Parathyroid adenoma (tissue), 2 donors: ENCODE measurements around the gene IRGQ.

ENCODE experiments used
- H2AFZ ChIP-seq: fragments of 300-600 bp; sonication (generic); one replicate; pipeline ENCODE4 v1.7.0; 2017; ENCODE audit warnings: antibody characterized with exemption, mild to moderate bottlenecking
- H3K27ac ChIP-seq: fragments of 300-600 bp; sonication (generic); one replicate; pipeline ENCODE4 v1.7.0; 2017
- H3K27me3 ChIP-seq: fragments of 300-600 bp; sonication (generic); one replicate; pipeline ENCODE4 v1.7.0; 2017; ENCODE audit warnings: low read length; ENCODE audit not compliant: control insufficient read depth, insufficient read depth
- H3K36me3 ChIP-seq: fragments of 300-600 bp; sonication (generic); one replicate; pipeline ENCODE4 v1.7.0; 2017; ENCODE audit warnings: low read length; ENCODE audit not compliant: control insufficient read depth, insufficient read depth
- H3K4me1 ChIP-seq: fragments of 300-600 bp; sonication (generic); one replicate; pipeline ENCODE4 v1.7.0; 2017; ENCODE audit warnings: control low read depth
- H3K4me2 ChIP-seq: fragments of 300-600 bp; sonication (generic); one replicate; pipeline ENCODE4 v1.7.0; 2017; ENCODE audit warnings: low read length
- H3K4me3 ChIP-seq: fragments of 300-600 bp; sonication (generic); one replicate; pipeline ENCODE4 v1.7.0; 2017; ENCODE audit warnings: low read depth, low read length
- H3K79me2 ChIP-seq: fragments of 300-600 bp; sonication (generic); one replicate; pipeline ENCODE4 v1.7.0; 2017; ENCODE audit warnings: control low read depth
- H3K9ac ChIP-seq: fragments of 300-600 bp; sonication (generic); one replicate; pipeline ENCODE4 v1.7.0; 2017; ENCODE audit warnings: mild to moderate bottlenecking
- H3K9me3 ChIP-seq: fragments of 300-600 bp; sonication (generic); one replicate; pipeline ENCODE4 v1.7.0; 2017; ENCODE audit warnings: low read length; ENCODE audit not compliant: control insufficient read depth
- CTCF ChIP-seq: fragments of 300-600 bp; sonication (generic); IDR thresholded peaks from one replicate; pipeline ENCODE4 v1.7.0; 2017; ENCODE audit warnings: antibody characterized with exemption, mild to moderate bottlenecking
- donor health status: primary hyperparathyroidism.

IRGQ gene

GRCh38 chr19:43575156-43575950 is 20.6 kb downstream of the IRGQ start, which contains the start of the genes PINLYP and XRCC1:
Gene PINLYP, plus strand, starts transcription at chr19:43575801. Its CDS starts 1,391 bp downstream, at chr19:43577192.
Gene XRCC1, minus strand, starts transcription at chr19:43575527. Its CDS starts 69 bp downstream, at chr19:43575458.
- Histone ChIP-seq H3K79me2 (peaks cover 11% of the 10 kb centered on the region), H3K27ac (peak within 1 kb of the TSS; percentile 69), H3K4me3 (peak within 1 kb of the TSS; percentile 90), H3K4me1 (no peaks in the 10 kb centered on the region), H3K4me2 (peak within 1 kb of the TSS; percentile 97), H3K9ac (peak within 1 kb of the TSS; percentile 87), H2AFZ (peak within 1 kb of the TSS; percentile 85), H3K27me3 (no peaks in the 10 kb centered on the region), H3K9me3 (no peaks in the 10 kb centered on the region), H3K36me3 (no peaks in the 10 kb centered on the region)
- no peak for TF ChIP-seq CTCF

- H3K4me2 ChIP-seq = peak overlapping the region; percentile 97
- peak overlapping the region; percentile 87 for H3K9ac ChIP-seq
- TF ChIP-seq CTCF = no peak
- no peaks in the 10 kb centered on the region for H3K36me3 ChIP-seq
- H3K27ac ChIP-seq = peak overlapping the region; percentile 69
- H3K27me3 ChIP-seq = no peaks in the 10 kb centered on the region
- H2AFZ ChIP-seq = peak overlapping the region; percentile 85
- H3K4me1 ChIP-seq = no peaks in the 10 kb centered on the region
- no peaks in the 10 kb centered on the region for H3K9me3 ChIP-seq
- peaks cover 18% of the 10 kb centered on the region for H3K79me2 ChIP-seq
- peak overlapping the region; percentile 90 for H3K4me3 ChIP-seq
Measured at GRCh38 chr19:43574424-43575155, 21.3 kb downstream of the IRGQ start.

GRCh38 chr19:43572171-43572588 is 23.8 kb downstream of the IRGQ start:
- H3K4me1 ChIP-seq = no peaks in the 10 kb centered on the region

GRCh38 chr19:43570174-43570791 is 25.7 kb downstream of the IRGQ start:
- Histone ChIP-seq H3K36me3 (no peaks in the 10 kb centered on the region), H3K4me2 (no peak overlapping the region), H3K4me3 (no peak overlapping the region), H3K4me1 (no peaks in the 10 kb centered on the region), H3K27me3 (no peaks in the 10 kb centered on the region), H3K9ac (no peak overlapping the region), H2AFZ (no peak overlapping the region), H3K9me3 (no peaks in the 10 kb centered on the region), H3K79me2 (peaks cover 41% of the 10 kb centered on the region), H3K27ac (no peak overlapping the region)
- TF ChIP-seq CTCF = no peak

More at GRCh38 chr19:43572171-43572588, 23.8 kb downstream of the IRGQ start:
- no peaks in the 10 kb centered on the region for H3K27me3 ChIP-seq
- H3K36me3 ChIP-seq = no peaks in the 10 kb centered on the region
- no peak overlapping the region for H3K4me2 ChIP-seq
- H3K9me3 ChIP-seq = no peaks in the 10 kb centered on the region
- TF ChIP-seq CTCF = no peak
- H3K4me3 ChIP-seq = no peak overlapping the region
- H3K9ac ChIP-seq = no peak overlapping the region
- peaks cover 29% of the 10 kb centered on the region for H3K79me2 ChIP-seq
- H3K27ac ChIP-seq = no peak overlapping the region
- H2AFZ ChIP-seq = no peak overlapping the region
